ENCODE results near the gene DIDO1.

DIDO1 gene

GRCh38 chr20:62918831-62919230, 7.5 kb downstream of the DIDO1 start:
- no peaks in the 10 kb centered on the region for H3K9me3 ChIP-seq (replicated peaks; ENCODE audit: insufficient read depth, low read length)
- peaks cover 99% of the 10 kb centered on the region for H3K79me2 ChIP-seq (ENCODE audit: low read length)
- H3K4me2 ChIP-seq (ENCODE audit: low read depth, low read length) = no peak overlapping the region
- no peaks in the 10 kb centered on the region for H3K27me3 ChIP-seq (replicated peaks; ENCODE audit: insufficient read depth, low read length)
- no peak overlapping the region for H3K9ac ChIP-seq (ENCODE audit: low read length)
- H3K27ac ChIP-seq (ENCODE audit: low read length) = no peak overlapping the region
- DNase-seq = no peak
- H3K36me3 ChIP-seq (replicated peaks; ENCODE audit: insufficient read depth, low read length) = no peaks in the 10 kb centered on the region
- H3F3A ChIP-seq (ENCODE audit: insufficient read depth, low read length) = no peaks in the 10 kb centered on the region; the same call in 1 of the 2 replicates
- H3K9me2 ChIP-seq (replicated peaks; ENCODE audit: insufficient read depth, low read length) = no peaks in the 10 kb centered on the region
- no peak overlapping the region for H2AFZ ChIP-seq (ENCODE audit: low read length)
- TF ChIP-seq CTCF (IDR thresholded peaks at IDR 0.05; ENCODE audit: low read length) (no peak), EZH2phosphoT487 (IDR thresholded peaks at IDR 0.05; ENCODE audit: low read length) (no peak), EZH2 (optimal IDR thresholded peaks at IDR 0.05; ENCODE audit: low read depth, low read length) (no peak)
- H3K4me1 ChIP-seq (ENCODE audit: low read length) = 0 out of 2 replicates have a peak, but pooled peaks cover 3% of the 10 kb centered on the region
- H4K20me1 ChIP-seq (ENCODE audit: insufficient read depth, low read length) = peaks cover 95% of the 10 kb centered on the region
- H3K4me3 ChIP-seq (ENCODE audit: low read length) = no peak overlapping the region

- no peak overlapping the region for H2AFZ ChIP-seq (ENCODE audit: low read length)
- H4K20me1 ChIP-seq (ENCODE audit: insufficient read depth, low read length) = peaks cover 95% of the 10 kb centered on the region
- H3K9me2 ChIP-seq (replicated peaks; ENCODE audit: insufficient read depth, low read length) = no peaks in the 10 kb centered on the region
- H3K79me2 ChIP-seq (ENCODE audit: low read length) = peaks cover 99% of the 10 kb centered on the region
- H3K9ac ChIP-seq (ENCODE audit: low read length) = no peak overlapping the region
- TF ChIP-seq EZH2 (optimal IDR thresholded peaks at IDR 0.05; ENCODE audit: low read depth, low read length) (no peak), EZH2phosphoT487 (IDR thresholded peaks at IDR 0.05; ENCODE audit: low read length) (no peak), CTCF (IDR thresholded peaks at IDR 0.05; ENCODE audit: low read length) (no peak)
- no peaks in the 10 kb centered on the region; the same call in 1 of the 2 replicates for H3F3A ChIP-seq (ENCODE audit: insufficient read depth, low read length)
- 0 out of 2 replicates have a peak, but pooled peaks cover 3% of the 10 kb centered on the region for H3K4me1 ChIP-seq (ENCODE audit: low read length)
- DNase-seq = no peak
- no peaks in the 10 kb centered on the region for H3K36me3 ChIP-seq (replicated peaks; ENCODE audit: insufficient read depth, low read length)
- H3K9me3 ChIP-seq (replicated peaks; ENCODE audit: insufficient read depth, low read length) = no peaks in the 10 kb centered on the region
- H3K27me3 ChIP-seq (replicated peaks; ENCODE audit: insufficient read depth, low read length) = no peaks in the 10 kb centered on the region
- H3K4me3 ChIP-seq (ENCODE audit: low read length) = no peak overlapping the region
- no peak overlapping the region for H3K27ac ChIP-seq (ENCODE audit: low read length)
- H3K4me2 ChIP-seq (ENCODE audit: low read depth, low read length) = no peak overlapping the region
These were observed 8.2 kb downstream of the DIDO1 start for GRCh38 chr20:62918147-62918546.

GRCh38 chr20:62917720-62918119, 8.6 kb downstream of the DIDO1 start:
- Histone ChIP-seq H3K4me2 (ENCODE audit: low read depth, low read length) (no peak overlapping the region), H3K4me3 (ENCODE audit: low read length) (no peak overlapping the region), H3F3A (ENCODE audit: insufficient read depth, low read length) (no peaks in the 10 kb centered on the region; the same call in 1 of the 2 replicates), H3K79me2 (ENCODE audit: low read length) (peaks cover 99% of the 10 kb centered on the region), H3K4me1 (ENCODE audit: low read length) (0 out of 2 replicates have a peak, but pooled peaks cover 3% of the 10 kb centered on the region), H3K27ac (ENCODE audit: low read length) (no peak overlapping the region), H3K36me3 (replicated peaks; ENCODE audit: insufficient read depth, low read length) (no peaks in the 10 kb centered on the region), H3K27me3 (replicated peaks; ENCODE audit: insufficient read depth, low read length) (no peaks in the 10 kb centered on the region), H3K9ac (ENCODE audit: low read length) (no peak overlapping the region), H4K20me1 (ENCODE audit: insufficient read depth, low read length) (peaks cover 96% of the 10 kb centered on the region), H3K9me2 (replicated peaks; ENCODE audit: insufficient read depth, low read length) (no peaks in the 10 kb centered on the region), H2AFZ (ENCODE audit: low read length) (no peak overlapping the region), H3K9me3 (replicated peaks; ENCODE audit: insufficient read depth, low read length) (no peaks in the 10 kb centered on the region)
- TF ChIP-seq EZH2phosphoT487 (IDR thresholded peaks at IDR 0.05; ENCODE audit: low read length) (no peak), EZH2 (optimal IDR thresholded peaks at IDR 0.05; ENCODE audit: low read depth, low read length) (no peak), CTCF (IDR thresholded peaks at IDR 0.05; ENCODE audit: low read length) (no peak)
- DNase-seq = no peak
